HepG2 (cell line): ENCODE data around the gene TTC31. TPM values are rescaled to one million over a fixed set of nuclear protein-coding genes. Genes with fewer than 3 reads are reported as not detected.
A peak's percentile ranks its signal among the peaks of the same experiment; 100 is the strongest.

Source experiments
- ATM ChIP-seq: fragments of 450-650 bp; IDR thresholded peaks from 2 replicates; pipeline ENCODE4 v1.7.1; 2017; ENCODE audit warnings: mild to moderate bottlenecking, borderline replicate concordance
- KDM1A ChIP-seq: IDR thresholded peaks from 2 replicates; pipeline ENCODE4 v1.6.1; 2016; ENCODE audit warnings: missing compliant biosample characterization
- MIER3 ChIP-seq: IDR thresholded peaks from 2 replicates; pipeline ENCODE4 v1.6.1; 2016; ENCODE audit warnings: missing compliant biosample characterization, borderline replicate concordance
- PRMT3 ChIP-seq: sonication (generic); formaldehyde crosslinking; IDR thresholded peaks from 2 replicates; pipeline ENCODE4 v1.8.1; 2022; ENCODE audit warnings: low read depth, mild to moderate bottlenecking, moderate library complexity, missing genetic modification reagents, borderline replicate concordance
- STAT5B ChIP-seq: sonication (generic); formaldehyde crosslinking; IDR thresholded peaks from 2 replicates; pipeline ENCODE4 v1.4.0; 2020; ENCODE audit warnings: missing genetic modification reagents
- TBX3 ChIP-seq: fragments of 450-650 bp; IDR thresholded peaks from 2 replicates; pipeline ENCODE4 v1.6.1; 2017; ENCODE audit warnings: antibody characterized with exemption, mild to moderate bottlenecking, inconsistent platforms, borderline replicate concordance
- ZBTB20 ChIP-seq: sonication (generic); formaldehyde crosslinking; IDR thresholded peaks from 2 replicates; pipeline ENCODE4 v1.8.1; 2023; ENCODE audit warnings: missing genetic modification reagents, low read depth, mild to moderate bottlenecking, borderline replicate concordance
- ZMYM2 ChIP-seq: sonication (generic); formaldehyde crosslinking; IDR thresholded peaks from 2 replicates; pipeline ENCODE4 v1.8.0; 2022; ENCODE audit warnings: mild to moderate bottlenecking, missing genetic modification reagents
- ZNF12 ChIP-seq: sonication (generic); formaldehyde crosslinking; IDR thresholded peaks from 2 replicates; pipeline ENCODE4 v1.5.0; 2020; ENCODE audit warnings: missing genetic modification reagents
- ZNF3 ChIP-seq: IDR thresholded peaks from 2 replicates; pipeline ENCODE4 v1.7.0; 2017; ENCODE audit warnings: inconsistent platforms
- ZNF329 ChIP-seq: sonication (generic); formaldehyde crosslinking; IDR thresholded peaks from 2 replicates; pipeline ENCODE4 v1.9.0; 2021; ENCODE audit warnings: low read depth, mild to moderate bottlenecking, missing genetic modification reagents
- ZNF546 ChIP-seq: sonication (generic); formaldehyde crosslinking; conservative IDR thresholded peaks from 2 replicates; pipeline ENCODE4 v1.8.1; 2023; ENCODE audit warnings: mild to moderate bottlenecking, missing genetic modification reagents
- ZNF7 ChIP-seq: IDR thresholded peaks from 2 replicates; pipeline ENCODE4 v1.6.1; 2016; ENCODE audit warnings: missing biosample characterization, missing genetic modification reagents
- ZNF850 ChIP-seq: sonication (generic); formaldehyde crosslinking; conservative IDR thresholded peaks from 2 replicates; pipeline ENCODE4 v1.9.0; 2021; ENCODE audit warnings: mild to moderate bottlenecking, missing genetic modification reagents
- polyA plus RNA-seq, 8 experiments: library from polyadenylated mRNA; depleted of rRNA in 3 of 8; stranded (reverse) in 7 of 8; unstranded in 1 of 8; fragments of >200 nt; fragmentation: Illumina TruSeq in 4 of 8; extraction: Trizol in 4 of 8; gene quantifications; 2 replicates each; pipeline versions ENCODE4 v1.2.1 to v1.2.3, GENCODE V29; 2011 to 2016; ENCODE audit warnings: low read depth in 4 of 8, missing spikeins in 1 of 8, mixed read lengths in 1 of 8; ENCODE audit not compliant: insufficient read depth in 1 of 8
- total RNA-seq, 5 experiments: library from RNA; depleted of rRNA; stranded (reverse); fragments of >200 nt; fragmentation: Illumina TruSeq; extraction: Trizol; gene quantifications; 2 replicates each; pipeline ENCODE4 v1.2.3, GENCODE V29; 2016; ENCODE audit warnings: low read depth in 1 of 5
- TF ChIP-seq, protein P1 (sequence below): sonication (generic); formaldehyde crosslinking; IDR thresholded peaks from 2 replicates; pipeline ENCODE4 v1.5.0; 2020; ENCODE audit warnings: missing genetic modification reagents
- TF ChIP-seq, protein P2 (sequence below): sonication (generic); formaldehyde crosslinking; conservative IDR thresholded peaks from 2 replicates; pipeline ENCODE4 v1.8.0; 2022; ENCODE audit warnings: low read depth, missing genetic modification reagents
- TF ChIP-seq, protein P3 (sequence below): sonication (generic); formaldehyde crosslinking; IDR thresholded peaks from 2 replicates; pipeline ENCODE4 v1.4.0; 2020; ENCODE audit warnings: missing genetic modification reagents
- TF ChIP-seq, protein P4 (sequence below): sonication (generic); formaldehyde crosslinking; IDR thresholded peaks from 2 replicates; pipeline ENCODE4 v1.4.0; 2020; ENCODE audit warnings: mild to moderate bottlenecking, missing genetic modification reagents
- TF ChIP-seq, protein P5 (sequence below): sonication (generic); formaldehyde crosslinking; IDR thresholded peaks from 2 replicates; pipeline ENCODE4 v1.5.0; 2020; ENCODE audit warnings: mild to moderate bottlenecking, low read depth, missing genetic modification reagents, borderline replicate concordance

TTC31 gene
- total and polyA plus RNA-seq, 2 of the 13 experiments (the other 11 are each of a cell fraction or from before 2014, with no cell fraction given) = 28.3 to 39.5 TPM

DNA sequence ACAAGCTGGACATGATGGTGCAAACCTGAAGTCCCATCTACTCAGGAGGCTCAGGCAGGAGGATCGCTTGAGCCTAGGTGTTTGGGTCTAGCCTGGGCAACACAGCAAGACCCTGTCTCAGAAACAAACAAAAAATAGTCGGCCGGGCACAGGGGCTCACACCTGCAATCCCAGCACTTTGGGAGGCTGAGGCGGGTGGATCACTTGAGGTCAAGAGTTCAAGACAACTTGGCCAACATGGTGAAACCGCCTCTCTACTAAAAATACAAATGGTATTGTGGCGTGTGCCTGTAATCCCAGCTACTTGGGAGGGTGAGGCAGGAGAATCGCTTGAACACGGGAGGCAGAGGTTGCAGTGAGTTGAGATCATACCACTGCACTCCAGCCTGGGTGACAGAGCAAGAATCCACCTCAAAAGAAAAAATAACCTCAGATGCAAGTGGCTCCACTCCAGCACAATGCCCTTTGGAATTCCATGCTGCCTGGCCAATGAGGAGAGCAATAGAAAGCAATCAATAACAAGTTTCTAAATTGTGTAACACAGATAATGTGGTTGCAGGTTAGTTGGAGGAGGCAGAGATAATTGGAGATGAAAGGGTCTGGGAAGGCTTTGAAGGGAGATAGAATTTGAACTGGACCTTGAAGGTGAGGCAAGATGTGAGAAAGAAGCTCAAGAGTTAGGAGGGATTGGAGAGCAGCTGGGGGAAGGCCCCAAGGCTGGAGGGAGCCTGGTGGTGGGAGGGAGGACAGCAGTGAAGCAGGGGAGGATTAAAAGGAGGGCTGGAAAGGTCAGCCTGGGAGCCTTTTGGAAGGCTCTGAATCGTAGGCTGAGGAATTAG lies 6.0 kb downstream of the TTC31 start (continued):
- TF ChIP-seq PRMT3 = 0 out of 2 replicates have a peak, but pooled peaks have one; percentile 33
- TF ChIP-seq, protein P1, sequence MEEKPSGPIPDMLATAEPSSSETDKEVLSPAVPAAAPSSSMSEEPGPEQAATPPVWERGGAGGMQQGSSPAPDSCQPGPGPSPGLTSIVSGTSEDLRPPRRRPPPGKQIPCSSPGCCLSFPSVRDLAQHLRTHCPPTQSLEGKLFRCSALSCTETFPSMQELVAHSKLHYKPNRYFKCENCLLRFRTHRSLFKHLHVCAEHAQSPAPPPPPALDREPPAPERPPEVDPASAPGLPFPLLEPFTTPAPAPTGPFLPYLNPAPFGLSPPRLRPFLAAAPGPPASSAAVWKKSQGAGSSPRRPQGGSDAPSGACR (CRISPR knock-in tag) = 0 out of 2 replicates have a peak, but pooled peaks have one; percentile 27
- no peak for TF ChIP-seq ZNF3 (CRISPR knock-in tag)
- TF ChIP-seq MIER3 (CRISPR knock-in tag) = peak; percentile 82; the same call in 1 of the 2 replicates
- TF ChIP-seq STAT5B (CRISPR knock-in tag) = no peak
- no peak for TF ChIP-seq ZNF546
- TF ChIP-seq KDM1A = 0 out of 2 replicates have a peak, but pooled peaks have one; percentile 50
- TF ChIP-seq ZMYM2 (CRISPR knock-in tag) = peak; percentile 26; the same call in 1 of the 2 replicates
- TF ChIP-seq, protein P2, sequence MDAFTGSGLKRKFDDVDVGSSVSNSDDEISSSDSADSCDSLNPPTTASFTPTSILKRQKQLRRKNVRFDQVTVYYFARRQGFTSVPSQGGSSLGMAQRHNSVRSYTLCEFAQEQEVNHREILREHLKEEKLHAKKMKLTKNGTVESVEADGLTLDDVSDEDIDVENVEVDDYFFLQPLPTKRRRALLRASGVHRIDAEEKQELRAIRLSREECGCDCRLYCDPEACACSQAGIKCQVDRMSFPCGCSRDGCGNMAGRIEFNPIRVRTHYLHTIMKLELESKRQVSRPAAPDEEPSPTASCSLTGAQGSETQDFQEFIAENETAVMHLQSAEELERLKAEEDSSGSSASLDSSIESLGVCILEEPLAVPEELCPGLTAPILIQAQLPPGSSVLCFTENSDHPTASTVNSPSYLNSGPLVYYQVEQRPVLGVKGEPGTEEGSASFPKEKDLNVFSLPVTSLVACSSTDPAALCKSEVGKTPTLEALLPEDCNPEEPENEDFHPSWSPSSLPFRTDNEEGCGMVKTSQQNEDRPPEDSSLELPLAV (CRISPR knock-in tag) = peak; percentile 65; the same call in 1 of the 2 replicates
- TF ChIP-seq, protein P3, sequence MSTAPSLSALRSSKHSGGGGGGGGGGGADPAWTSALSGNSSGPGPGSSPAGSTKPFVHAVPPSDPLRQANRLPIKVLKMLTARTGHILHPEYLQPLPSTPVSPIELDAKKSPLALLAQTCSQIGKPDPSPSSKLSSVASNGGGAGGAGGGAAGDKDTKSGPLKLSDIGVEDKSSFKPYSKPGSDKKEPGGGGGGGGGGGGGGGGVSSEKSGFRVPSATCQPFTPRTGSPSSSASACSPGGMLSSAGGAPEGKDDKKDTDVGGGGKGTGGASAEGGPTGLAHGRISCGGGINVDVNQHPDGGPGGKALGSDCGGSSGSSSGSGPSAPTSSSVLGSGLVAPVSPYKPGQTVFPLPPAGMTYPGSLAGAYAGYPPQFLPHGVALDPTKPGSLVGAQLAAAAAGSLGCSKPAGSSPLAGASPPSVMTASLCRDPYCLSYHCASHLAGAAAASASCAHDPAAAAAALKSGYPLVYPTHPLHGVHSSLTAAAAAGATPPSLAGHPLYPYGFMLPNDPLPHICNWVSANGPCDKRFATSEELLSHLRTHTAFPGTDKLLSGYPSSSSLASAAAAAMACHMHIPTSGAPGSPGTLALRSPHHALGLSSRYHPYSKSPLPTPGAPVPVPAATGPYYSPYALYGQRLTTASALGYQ (CRISPR knock-in tag) = no peak
- no peak for TF ChIP-seq ZNF12 (CRISPR knock-in tag)
- TF ChIP-seq ATM = peak; percentile 96
- TF ChIP-seq ZNF850 = no peak
- TF ChIP-seq ZNF7 (CRISPR knock-in tag) = no peak
- no peak for TF ChIP-seq ZNF329 (CRISPR knock-in tag)
- peak; percentile 87 for TF ChIP-seq TBX3
- TF ChIP-seq, protein P4, sequence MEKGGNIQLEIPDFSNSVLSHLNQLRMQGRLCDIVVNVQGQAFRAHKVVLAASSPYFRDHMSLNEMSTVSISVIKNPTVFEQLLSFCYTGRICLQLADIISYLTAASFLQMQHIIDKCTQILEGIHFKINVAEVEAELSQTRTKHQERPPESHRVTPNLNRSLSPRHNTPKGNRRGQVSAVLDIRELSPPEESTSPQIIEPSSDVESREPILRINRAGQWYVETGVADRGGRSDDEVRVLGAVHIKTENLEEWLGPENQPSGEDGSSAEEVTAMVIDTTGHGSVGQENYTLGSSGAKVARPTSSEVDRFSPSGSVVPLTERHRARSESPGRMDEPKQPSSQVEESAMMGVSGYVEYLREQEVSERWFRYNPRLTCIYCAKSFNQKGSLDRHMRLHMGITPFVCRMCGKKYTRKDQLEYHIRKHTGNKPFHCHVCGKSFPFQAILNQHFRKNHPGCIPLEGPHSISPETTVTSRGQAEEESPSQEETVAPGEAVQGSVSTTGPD (CRISPR knock-in tag) = no peak
- 0 out of 2 replicates have a peak, but pooled peaks have one; percentile 27 for TF ChIP-seq ZBTB20 (CRISPR knock-in tag)
- TF ChIP-seq, protein P5, sequence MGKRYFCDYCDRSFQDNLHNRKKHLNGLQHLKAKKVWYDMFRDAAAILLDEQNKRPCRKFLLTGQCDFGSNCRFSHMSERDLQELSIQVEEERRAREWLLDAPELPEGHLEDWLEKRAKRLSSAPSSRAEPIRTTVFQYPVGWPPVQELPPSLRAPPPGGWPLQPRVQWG = no peak
